K562 (cell line): ENCODE data around the gene HJV. TPM values are rescaled to one million over a fixed set of nuclear protein-coding genes. Genes with fewer than 3 reads are reported as not detected.

Source experiments
- ASH1L ChIP-seq: fragments of 450-650 bp; IDR thresholded peaks from 2 replicates; pipeline ENCODE4 v1.6.1; 2018; ENCODE audit warnings: borderline replicate concordance, mild to moderate bottlenecking, low read depth; ENCODE audit not compliant: partially characterized antibody
- CHCHD3 ChIP-seq: fragments of 250-450 bp; sonication (Bioruptor Pico); IDR thresholded peaks from 2 replicates; pipeline ENCODE4 v2.1.2; 2022; ENCODE audit warnings: mild to moderate bottlenecking
- E4F1 ChIP-seq: fragments of 250-450 bp; sonication (Bioruptor Pico); IDR thresholded peaks from 2 replicates; pipeline ENCODE4 v1.5.0; 2021; ENCODE audit warnings: mild to moderate bottlenecking, borderline replicate concordance
- ETS2 ChIP-seq: IDR thresholded peaks from 2 replicates; pipeline ENCODE4 v1.6.1; 2016; ENCODE audit warnings: borderline replicate concordance, missing genetic modification characterization, mild to moderate bottlenecking, moderate library complexity, missing compliant biosample characterization; ENCODE audit not compliant: poor library complexity, severe bottlenecking
- LCOR ChIP-seq: sonication (generic); formaldehyde crosslinking; IDR thresholded peaks from 2 replicates; pipeline ENCODE4 v1.8.0; 2022; ENCODE audit warnings: mild to moderate bottlenecking, missing genetic modification reagents
- NFRKB ChIP-seq: fragments of 450-650 bp; IDR thresholded peaks from 2 replicates; pipeline ENCODE4 v1.6.1; 2016; ENCODE audit warnings: low read depth
- PATZ1 ChIP-seq: fragments of 250-450 bp; sonication (Bioruptor Pico); IDR thresholded peaks from 2 replicates; pipeline ENCODE4 v1.5.0; 2020; ENCODE audit warnings: mild to moderate bottlenecking, borderline replicate concordance
- POLR2H ChIP-seq: IDR thresholded peaks from 2 replicates; pipeline ENCODE4 v1.6.1; 2016; ENCODE audit warnings: missing genetic modification characterization, low read depth, mild to moderate bottlenecking, control low read depth, missing compliant biosample characterization, moderate library complexity
- RBM14 ChIP-seq: fragments of 200-400 bp; formaldehyde crosslinking; IDR thresholded peaks from 2 replicates; pipeline ENCODE4 v1.6.1; 2018; ENCODE audit warnings: low read depth, mild to moderate bottlenecking, low read length, moderate library complexity, borderline replicate concordance; ENCODE audit not compliant: insufficient read depth
- RBM25 ChIP-seq: fragments of 200-400 bp; formaldehyde crosslinking; IDR thresholded peaks from 2 replicates; pipeline ENCODE4 v1.6.1; 2018; ENCODE audit warnings: low read length, low read depth, moderate library complexity; ENCODE audit not compliant: severe bottlenecking
- SOX6 ChIP-seq: fragments of 450-650 bp; IDR thresholded peaks from 2 replicates; pipeline ENCODE4 v1.6.1; 2014; ENCODE audit warnings: mild to moderate bottlenecking
- SP1 ChIP-seq: sonication (generic); formaldehyde crosslinking; IDR thresholded peaks from 2 replicates; pipeline ENCODE4 v1.8.1; 2022; ENCODE audit warnings: mild to moderate bottlenecking, missing genetic modification reagents
- TCF3 ChIP-seq: sonication (generic); formaldehyde crosslinking; IDR thresholded peaks from 2 replicates; pipeline ENCODE4 v1.4.0; 2020; ENCODE audit warnings: mild to moderate bottlenecking, missing genetic modification reagents
- TEAD4 ChIP-seq, 2 experiments: sonication (generic) in 1 of 2; formaldehyde crosslinking in 1 of 2; IDR thresholded peaks; 2 replicates each; pipeline versions ENCODE4 v1.6.1 to v1.8.0; 2012 to 2022; ENCODE audit warnings: borderline replicate concordance in 1 of 2, inconsistent platforms in 1 of 2, low read length in 1 of 2, mild to moderate bottlenecking in 1 of 2, missing genetic modification reagents in 1 of 2
- USF2 ChIP-seq: sonication (generic); formaldehyde crosslinking; IDR thresholded peaks from 2 replicates; pipeline ENCODE4 v1.5.0; 2020; ENCODE audit warnings: missing genetic modification reagents
- ZBTB9 ChIP-seq: fragments of 450-650 bp; formaldehyde crosslinking; IDR thresholded peaks from 2 replicates; pipeline ENCODE4 v1.4.0; 2020; ENCODE audit warnings: mild to moderate bottlenecking, moderate library complexity
- ZKSCAN3 ChIP-seq: fragments of 250-450 bp; sonication (Bioruptor Pico); IDR thresholded peaks from 2 replicates; pipeline ENCODE4 v1.4.0; 2020
- ZNF224 ChIP-seq: sonication (generic); formaldehyde crosslinking; IDR thresholded peaks from 2 replicates; pipeline ENCODE4 v1.8.0; 2022; ENCODE audit warnings: mild to moderate bottlenecking, missing genetic modification reagents
- ZNF431 ChIP-seq: sonication (generic); formaldehyde crosslinking; IDR thresholded peaks from 2 replicates; pipeline ENCODE4 v1.8.0; 2022; ENCODE audit warnings: mild to moderate bottlenecking, missing genetic modification reagents
- ZNF696 ChIP-seq: fragments of 250-450 bp; sonication (Bioruptor Pico); conservative IDR thresholded peaks from 2 replicates; pipeline ENCODE4 v1.4.0; 2020; ENCODE audit warnings: mild to moderate bottlenecking, moderate library complexity
- ZNF764 ChIP-seq: fragments of 250-450 bp; sonication (Bioruptor Pico); IDR thresholded peaks from 2 replicates; pipeline ENCODE4 v1.4.0; 2020; ENCODE audit warnings: low read depth, mild to moderate bottlenecking, moderate library complexity
- ZNF830 ChIP-seq: fragments of 250-450 bp; sonication (Bioruptor Pico); IDR thresholded peaks from 2 replicates; pipeline ENCODE4 v1.5.0; 2021; ENCODE audit warnings: mild to moderate bottlenecking
- polyA plus RNA-seq, 8 experiments: library from polyadenylated mRNA; depleted of rRNA in 4 of 8; stranded (reverse) in 5 of 8; unstranded in 3 of 8; fragments of >200 nt; fragmentation: Nextera tagmentation in 2 of 8; fragmentation: Illumina TruSeq in 1 of 8; extraction: Ambion mirVana in 2 of 8; extraction: Trizol in 1 of 8; gene quantifications; 2 replicates each; pipeline versions ENCODE4 v1.2.1 to v1.2.3, GENCODE V29; 2011 to 2014; ENCODE audit warnings: inconsistent platforms in 1 of 8, missing spikeins in 1 of 8
- total RNA-seq, 7 experiments: library from RNA; depleted of rRNA in 6 of 7; stranded (reverse); fragments of >200 nt in 6 of 7; fragmentation: Illumina TruSeq in 2 of 7; extraction: Trizol in 2 of 7; gene quantifications; 2 replicates each; pipeline versions ENCODE4 v1.2.1 to v1.2.3, GENCODE V29; 2011 to 2021; ENCODE audit warnings: low replicate concordance in 1 of 7

HJV gene
- total and polyA plus RNA-seq, 9 of the 15 experiments (the other 6 are each of a cell fraction or from before 2014, with no cell fraction given) = 1.0 to 6.6 (median 2.4) TPM

GRCh38 chr1:145991735-145992412 is 29.7 kb downstream of the HJV start (continued):
- TF ChIP-seq LCOR (CRISPR knock-in tag) (no peak), RBM14 (no peak), SOX6 (peak; percentile 8; the same call in 1 of the 2 replicates), ASH1L (no peak), CHCHD3 (CRISPR knock-in tag) (0 out of 2 replicates have a peak, but pooled peaks have one; percentile 83), RBM25 (no peak), PATZ1 (CRISPR knock-in tag) (peak; percentile 95), ZBTB9 (peak; percentile 98), USF2 (CRISPR knock-in tag) (no peak), ETS2 (tag) (no peak), SP1 (CRISPR knock-in tag) (no peak), TCF3 (CRISPR knock-in tag) (peak; percentile 43), NFRKB (no peak), ZNF830 (CRISPR knock-in tag) (peak; percentile 95), POLR2H (tag) (peak; percentile 94), ZKSCAN3 (CRISPR knock-in tag) (no peak), ZNF431 (CRISPR knock-in tag) (no peak), ZNF696 (CRISPR knock-in tag) (peak; percentile 88), ZNF764 (peak; percentile 84), TEAD4 (IDR thresholded peaks at IDR 0.05; ENCODE audit: low read length) (peak; percentile 43), TEAD4 (CRISPR knock-in tag; IDR thresholded peaks at IDR 0.05; ENCODE audit: borderline replicate concordance) (no peak), E4F1 (peak; percentile 75; the same call in 1 of the 2 replicates), ZNF224 (CRISPR knock-in tag) (no peak)
